ENCODE data around the gene GM2A.

GRCh38 chr5:151218177-151218576 is 34.8 kb upstream of the GM2A start:
- TF ChIP-seq POLR2A (IDR thresholded peaks at IDR 0.05; ENCODE audit: insufficient read depth in 1 of 2, low read depth in 2 of 2, low read length in 2 of 2) (no peak), ZNF431 (CRISPR knock-in tag; IDR thresholded peaks at IDR 0.05; ENCODE audit: borderline replicate concordance, low read depth) (no peak), IRF2 (CRISPR knock-in tag; IDR thresholded peaks at IDR 0.05) (no peak), HOXD1 (CRISPR knock-in tag; IDR thresholded peaks at IDR 0.05) (no peak)
